ENCODE measurements around the gene ZSWIM4.

The ZSWIM4 gene

DNA sequence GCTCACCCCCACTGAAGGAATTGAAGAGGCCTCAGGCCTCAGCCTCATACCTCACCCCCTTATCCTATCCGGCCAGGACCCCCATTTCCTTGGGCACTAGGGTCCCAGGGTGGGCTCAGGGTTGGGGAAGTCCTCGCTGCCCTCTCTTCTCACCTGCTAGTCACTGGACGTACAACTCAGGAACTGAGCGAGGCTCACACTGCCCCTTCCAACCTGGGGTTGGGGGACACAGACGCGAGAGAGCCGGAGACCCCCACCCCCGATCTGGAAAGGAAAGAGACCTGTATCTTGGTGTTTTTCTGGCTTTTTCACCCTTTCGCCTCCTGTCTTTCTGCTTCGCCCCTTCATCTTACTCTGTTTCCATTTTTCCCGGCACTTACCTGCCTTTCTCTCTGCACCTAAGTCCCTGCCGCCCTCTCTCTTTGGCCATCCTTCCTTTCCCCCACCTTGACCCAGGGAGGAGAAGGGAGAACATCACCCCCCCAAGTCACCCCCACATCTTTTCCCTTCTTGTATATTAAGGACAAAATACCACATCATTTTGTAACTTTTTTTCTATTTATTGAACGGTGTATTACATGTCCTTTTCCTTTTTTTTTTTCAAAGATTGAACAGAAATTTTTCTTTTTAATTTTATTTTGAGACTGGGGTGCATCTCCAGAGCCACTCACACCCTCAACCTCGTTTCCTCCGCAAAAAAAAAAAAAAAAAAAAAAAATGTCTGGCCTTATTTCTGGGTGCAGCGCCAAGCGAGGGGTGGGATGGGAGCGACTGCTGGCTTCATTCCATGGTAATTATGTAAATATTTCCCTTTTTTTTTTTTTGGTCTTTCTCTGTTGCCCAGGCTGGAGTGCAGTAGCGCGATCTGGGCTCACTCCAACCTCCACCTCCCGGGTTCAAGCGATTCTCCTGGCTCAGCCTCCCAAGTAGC, 36.6 kb downstream of the ZSWIM4 start:
- no peak for DNase-seq (ENCODE audit: low spot score)
- TF ChIP-seq, protein P1, sequence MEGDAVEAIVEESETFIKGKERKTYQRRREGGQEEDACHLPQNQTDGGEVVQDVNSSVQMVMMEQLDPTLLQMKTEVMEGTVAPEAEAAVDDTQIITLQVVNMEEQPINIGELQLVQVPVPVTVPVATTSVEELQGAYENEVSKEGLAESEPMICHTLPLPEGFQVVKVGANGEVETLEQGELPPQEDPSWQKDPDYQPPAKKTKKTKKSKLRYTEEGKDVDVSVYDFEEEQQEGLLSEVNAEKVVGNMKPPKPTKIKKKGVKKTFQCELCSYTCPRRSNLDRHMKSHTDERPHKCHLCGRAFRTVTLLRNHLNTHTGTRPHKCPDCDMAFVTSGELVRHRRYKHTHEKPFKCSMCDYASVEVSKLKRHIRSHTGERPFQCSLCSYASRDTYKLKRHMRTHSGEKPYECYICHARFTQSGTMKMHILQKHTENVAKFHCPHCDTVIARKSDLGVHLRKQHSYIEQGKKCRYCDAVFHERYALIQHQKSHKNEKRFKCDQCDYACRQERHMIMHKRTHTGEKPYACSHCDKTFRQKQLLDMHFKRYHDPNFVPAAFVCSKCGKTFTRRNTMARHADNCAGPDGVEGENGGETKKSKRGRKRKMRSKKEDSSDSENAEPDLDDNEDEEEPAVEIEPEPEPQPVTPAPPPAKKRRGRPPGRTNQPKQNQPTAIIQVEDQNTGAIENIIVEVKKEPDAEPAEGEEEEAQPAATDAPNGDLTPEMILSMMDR (IDR thresholded peaks at IDR 0.05; ENCODE audit: borderline replicate concordance, control extremely low read depth, extremely low read depth, insufficient read depth, missing control alignments): no peak
- in situ Hi-C loops (cut with MboI; ENCODE audit: low sequenced_read_pairs, unreplicated experiment): no loop called here

DNA sequence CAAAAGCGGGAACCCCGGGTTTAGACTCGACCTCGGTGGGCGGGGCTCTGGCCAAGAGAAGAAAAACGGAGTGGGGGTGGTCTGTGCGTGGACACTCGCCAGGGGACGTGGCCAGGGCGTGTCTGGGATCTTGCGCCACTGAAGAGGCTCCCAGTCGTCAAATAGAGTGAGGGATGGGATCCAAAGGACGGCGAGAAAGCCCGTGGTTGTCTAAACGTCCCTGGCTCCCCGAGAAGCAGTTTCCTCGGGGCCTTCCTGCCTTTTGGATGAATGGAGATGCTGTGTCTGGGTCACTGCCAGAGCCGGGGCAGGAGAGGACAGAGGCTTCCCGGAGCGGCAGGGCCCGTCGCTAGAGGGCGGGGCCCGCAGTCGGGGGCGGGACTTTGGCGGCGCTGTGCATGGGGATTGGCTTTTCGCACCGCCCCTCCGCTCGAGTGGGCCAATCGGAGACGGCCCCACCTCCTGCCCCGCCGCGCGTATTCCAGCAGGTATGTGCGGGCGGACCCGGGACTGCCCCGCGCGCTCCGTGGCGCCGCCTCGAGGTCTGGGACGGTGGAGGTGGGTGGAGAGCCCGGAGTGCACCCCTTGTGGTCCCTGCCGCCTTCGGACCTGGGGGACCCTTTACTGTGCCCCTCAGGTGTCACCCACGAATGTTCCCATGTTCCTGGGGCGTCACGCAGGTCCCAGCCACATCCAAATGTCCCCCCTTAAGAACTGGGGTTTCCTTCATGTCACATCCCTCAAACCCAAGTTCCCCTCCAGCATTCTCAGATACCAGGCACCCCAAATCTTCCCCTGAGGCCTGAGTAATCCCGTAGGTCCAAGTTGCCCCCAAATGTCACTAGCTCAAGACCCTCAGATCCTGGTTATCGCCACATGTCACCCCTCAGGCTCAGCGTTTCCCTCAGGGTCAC, 38.3 kb downstream of the ZSWIM4 start:
- in situ Hi-C loops (cut with MboI; ENCODE audit: low sequenced_read_pairs, unreplicated experiment): no loop called here
- DNase-seq (ENCODE audit: low spot score): peak; percentile 98
- TF ChIP-seq, protein P1 (IDR thresholded peaks at IDR 0.05; ENCODE audit: borderline replicate concordance, control extremely low read depth, extremely low read depth, insufficient read depth, missing control alignments): peak; percentile 66

DNA sequence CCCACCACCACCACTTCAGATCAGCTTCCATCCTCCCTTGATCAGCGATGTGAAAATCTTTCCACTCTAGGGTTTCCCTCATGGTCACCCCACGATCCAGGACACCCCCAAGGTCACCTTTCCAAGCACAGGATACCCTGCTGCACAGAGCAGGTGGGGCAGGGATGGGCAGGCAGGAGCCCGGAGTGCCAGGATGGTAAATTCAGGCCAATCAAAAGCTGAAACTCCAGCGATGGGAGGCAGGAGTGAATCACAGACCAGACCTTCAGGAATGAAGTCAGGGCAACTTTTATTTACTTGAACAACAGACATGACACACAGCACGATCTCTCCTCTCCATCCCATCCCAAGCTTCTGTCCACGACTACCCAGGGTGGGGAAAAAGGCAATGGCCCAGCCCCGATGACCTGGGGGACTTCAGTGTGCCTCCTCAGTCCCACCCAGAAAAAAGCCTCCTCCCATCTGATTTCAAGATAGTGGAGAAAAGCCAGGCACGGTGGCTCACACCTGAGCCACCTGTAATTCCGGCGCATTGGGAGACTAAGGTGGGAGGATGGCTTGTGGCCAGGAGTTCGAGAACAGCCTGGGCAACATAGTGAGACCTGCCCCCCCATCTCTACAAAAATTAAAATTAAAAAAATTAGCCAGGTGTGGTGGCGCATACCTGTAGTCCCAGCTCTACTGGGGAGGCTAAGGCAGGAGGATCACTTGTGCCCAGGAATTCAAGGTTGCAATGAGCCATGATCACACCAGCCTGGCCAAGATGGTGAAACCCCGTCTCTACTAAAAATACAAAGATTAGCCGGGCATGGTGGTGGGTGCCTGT, 39.2 kb downstream of the ZSWIM4 start:
- no peak for DNase-seq (ENCODE audit: low spot score)

DNA sequence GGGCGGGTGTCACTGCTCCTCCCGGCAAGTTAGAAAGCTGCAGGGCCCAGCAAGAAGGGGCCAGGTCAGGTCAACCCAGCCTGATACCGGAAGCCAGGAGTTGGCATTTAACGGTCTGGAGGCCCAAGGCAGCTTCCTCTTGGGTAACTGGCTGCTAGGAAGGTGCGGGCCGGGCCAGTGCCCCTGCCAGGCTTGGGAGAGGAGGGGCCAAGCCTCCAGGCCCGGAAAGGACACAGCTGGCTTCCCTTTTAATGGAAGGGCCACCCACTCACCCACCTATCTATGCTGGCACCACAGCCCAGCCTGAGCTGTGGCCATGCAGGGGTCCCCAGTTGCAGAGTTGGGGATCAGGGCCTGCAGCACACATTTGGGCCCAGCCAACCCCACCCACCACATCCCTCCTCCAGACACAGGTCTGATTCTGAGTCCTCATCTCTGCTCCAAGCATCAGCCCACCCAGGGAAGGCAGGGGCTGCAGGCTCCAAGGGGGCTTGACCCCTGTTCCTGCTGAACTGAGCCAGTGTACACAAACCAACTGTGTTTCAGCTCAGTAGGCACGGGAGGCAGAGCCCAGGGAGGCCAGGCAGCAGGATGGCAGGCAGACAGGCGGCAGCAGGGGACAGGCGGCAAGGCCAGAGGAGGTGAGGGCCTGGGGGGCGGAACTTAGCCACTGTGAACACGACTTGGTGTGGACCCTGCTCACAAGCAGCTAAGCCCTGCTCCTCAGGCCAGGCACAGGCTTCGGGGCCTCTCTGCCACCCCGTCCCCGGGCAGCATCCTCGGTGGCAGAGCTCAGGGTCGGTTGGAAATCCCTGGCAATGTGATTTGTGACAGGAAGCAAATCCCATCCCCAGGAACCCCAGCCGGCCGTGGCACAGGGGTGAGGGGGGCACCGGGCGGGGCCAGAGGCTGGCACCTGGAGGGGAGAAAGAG, 40.8 kb downstream of the ZSWIM4 start:
- TF ChIP-seq, protein P1 (IDR thresholded peaks at IDR 0.05; ENCODE audit: borderline replicate concordance, control extremely low read depth, extremely low read depth, insufficient read depth, missing control alignments): no peak
- no peak for DNase-seq (ENCODE audit: low spot score)

More for the DNA sequence above, 39.2 kb downstream of the ZSWIM4 start:
- in situ Hi-C loops (cut with MboI; ENCODE audit: low sequenced_read_pairs, unreplicated experiment): no loop called here
- TF ChIP-seq, protein P1 (IDR thresholded peaks at IDR 0.05; ENCODE audit: borderline replicate concordance, control extremely low read depth, extremely low read depth, insufficient read depth, missing control alignments): no peak

DNA sequence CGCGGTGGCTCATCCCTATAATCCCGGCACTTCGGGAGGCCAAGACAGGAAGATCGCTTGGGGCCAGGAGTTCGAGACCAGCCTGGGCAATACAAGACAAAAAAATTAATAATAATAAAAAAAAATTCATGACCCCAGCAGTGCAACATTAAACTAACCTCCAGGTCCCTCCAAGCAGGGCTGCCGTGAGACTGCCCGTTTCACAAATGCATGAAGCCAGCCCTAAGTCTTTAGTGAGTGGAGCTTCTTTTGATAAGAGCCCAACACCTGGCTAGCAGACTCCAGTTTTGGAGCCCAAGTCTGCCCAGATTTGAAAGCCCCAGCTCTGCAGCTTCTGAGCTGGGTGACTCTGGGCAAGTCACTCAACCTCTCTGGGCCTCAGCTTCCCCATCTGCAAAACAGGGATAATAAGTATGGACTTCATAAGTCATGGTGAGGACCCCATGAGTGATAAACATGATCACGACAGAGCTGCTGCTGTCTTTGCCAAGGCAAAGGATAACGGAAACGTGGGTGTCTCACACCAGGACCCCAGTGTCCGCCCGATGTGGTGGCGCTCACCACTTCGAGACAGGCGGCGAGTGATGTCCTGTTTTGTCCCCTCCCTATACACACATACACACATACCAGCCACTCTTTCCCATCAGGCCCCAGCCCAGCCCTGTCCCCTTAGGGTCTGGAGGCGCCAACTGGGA, 43.3 kb downstream of the ZSWIM4 start:
- TF ChIP-seq, protein P1 (IDR thresholded peaks at IDR 0.05; ENCODE audit: borderline replicate concordance, control extremely low read depth, extremely low read depth, insufficient read depth, missing control alignments): no peak
- in situ Hi-C loops (cut with MboI; ENCODE audit: low sequenced_read_pairs, unreplicated experiment): no loop called here
- DNase-seq (ENCODE audit: low spot score): no peak

More for the DNA sequence above, 40.8 kb downstream of the ZSWIM4 start:
- in situ Hi-C loops (cut with MboI; ENCODE audit: low sequenced_read_pairs, unreplicated experiment): no loop called here

Measured in GM13976 (cell line).